Fibroblast of the aortic adventitia (primary cell): Measurements from ENCODE around the gene FIGNL2. TPM values are rescaled to one million over a fixed set of nuclear protein-coding genes. Genes with fewer than 3 reads are reported as not detected.

Experiments
- DNase-seq: peaks from one replicate; pipeline ENCODE4 v3.0.0-alpha.2; 2010; ENCODE audit warnings: low read depth
- H3K4me3 ChIP-seq: 2 replicates; pipeline ENCODE4 v1.5.1; 2011; ENCODE audit warnings: low read depth, mild to moderate bottlenecking, control low read depth, low read length, moderate library complexity
- total RNA-seq: library from RNA; depleted of rRNA; stranded (reverse); fragments of >200 nt; gene quantifications from 2 replicates; pipeline ENCODE4 v1.2.3, GENCODE V29; 2012; ENCODE audit warnings: low replicate concordance
- TF ChIP-seq, protein P1 (sequence below): IDR thresholded peaks from 2 replicates; pipeline ENCODE4 v1.5.1; 2011; ENCODE audit warnings: mild to moderate bottlenecking, low read length, control low read depth, inconsistent platforms; ENCODE audit not compliant: insufficient read depth

The FIGNL2 gene
- total RNA-seq, 1 donor, result 0.18 TPM

DNA sequence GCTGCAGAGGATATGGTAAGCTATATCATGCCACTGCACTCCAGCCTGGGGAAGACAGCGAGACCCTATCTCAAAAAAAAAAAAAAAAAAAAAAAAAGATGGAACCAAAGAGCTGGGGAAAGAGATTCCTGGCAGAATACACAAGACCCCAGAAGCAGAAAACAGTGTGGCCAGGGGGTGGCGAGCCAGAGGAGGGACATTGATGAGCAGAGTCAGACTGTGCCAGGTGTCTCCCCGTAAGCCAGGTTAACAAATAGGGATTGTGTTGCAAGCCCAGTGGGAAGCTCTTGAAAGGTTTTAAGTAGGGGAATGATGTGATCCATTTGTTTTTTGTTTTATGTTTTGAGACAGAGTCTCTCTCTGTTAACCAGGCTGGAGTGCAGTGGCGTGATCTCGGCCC is 56.1 kb downstream of the FIGNL2 start:
- no peak overlapping the region for H3K4me3 ChIP-seq
- TF ChIP-seq, protein P1, sequence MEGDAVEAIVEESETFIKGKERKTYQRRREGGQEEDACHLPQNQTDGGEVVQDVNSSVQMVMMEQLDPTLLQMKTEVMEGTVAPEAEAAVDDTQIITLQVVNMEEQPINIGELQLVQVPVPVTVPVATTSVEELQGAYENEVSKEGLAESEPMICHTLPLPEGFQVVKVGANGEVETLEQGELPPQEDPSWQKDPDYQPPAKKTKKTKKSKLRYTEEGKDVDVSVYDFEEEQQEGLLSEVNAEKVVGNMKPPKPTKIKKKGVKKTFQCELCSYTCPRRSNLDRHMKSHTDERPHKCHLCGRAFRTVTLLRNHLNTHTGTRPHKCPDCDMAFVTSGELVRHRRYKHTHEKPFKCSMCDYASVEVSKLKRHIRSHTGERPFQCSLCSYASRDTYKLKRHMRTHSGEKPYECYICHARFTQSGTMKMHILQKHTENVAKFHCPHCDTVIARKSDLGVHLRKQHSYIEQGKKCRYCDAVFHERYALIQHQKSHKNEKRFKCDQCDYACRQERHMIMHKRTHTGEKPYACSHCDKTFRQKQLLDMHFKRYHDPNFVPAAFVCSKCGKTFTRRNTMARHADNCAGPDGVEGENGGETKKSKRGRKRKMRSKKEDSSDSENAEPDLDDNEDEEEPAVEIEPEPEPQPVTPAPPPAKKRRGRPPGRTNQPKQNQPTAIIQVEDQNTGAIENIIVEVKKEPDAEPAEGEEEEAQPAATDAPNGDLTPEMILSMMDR, result no peak
- no peak for DNase-seq

DNA sequence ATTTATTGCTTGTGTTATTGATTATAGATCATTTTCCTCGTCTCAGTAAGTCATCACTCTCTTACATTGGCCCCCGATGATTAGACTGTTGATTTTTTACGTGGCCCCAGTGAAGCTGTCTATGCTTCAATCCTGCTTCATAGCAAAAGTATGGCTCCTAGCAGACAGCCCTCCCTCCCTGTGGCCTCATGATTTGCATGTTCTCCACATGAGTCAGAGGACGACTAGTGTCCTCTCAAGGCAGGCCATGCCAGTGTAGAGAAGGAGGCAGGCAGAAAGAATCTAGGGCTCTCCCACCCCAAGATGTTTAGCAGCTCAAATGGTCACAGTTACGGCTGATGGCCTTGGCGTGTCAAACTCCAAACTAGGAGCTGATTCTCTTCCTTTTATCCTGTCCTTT is 59.6 kb downstream of the FIGNL2 start:
- peak; percentile 14 for DNase-seq
- H3K4me3 ChIP-seq, result no peak overlapping the region
- TF ChIP-seq, protein P1, result no peak

DNA sequence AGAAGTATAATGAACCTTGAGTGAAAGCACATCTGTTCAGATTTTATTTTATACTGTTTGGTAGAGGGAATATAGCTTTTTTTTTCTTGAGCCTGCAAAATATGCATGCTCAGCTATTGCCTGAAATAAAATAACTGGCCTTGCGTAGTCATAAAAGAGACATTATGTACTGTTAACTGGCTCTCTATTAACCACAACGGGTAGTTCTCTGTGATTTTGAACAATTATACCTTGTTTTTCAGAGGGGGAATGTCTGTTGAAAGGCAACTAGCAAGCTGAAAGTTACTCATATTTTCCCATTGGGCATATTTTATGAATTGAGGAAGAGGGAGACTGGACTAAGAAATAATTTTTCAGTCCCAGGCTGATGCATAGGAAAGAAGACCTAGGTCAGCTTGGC is 62.6 kb downstream of the FIGNL2 start:
- no peak for DNase-seq
- H3K4me3 ChIP-seq, result no peak overlapping the region
- TF ChIP-seq, protein P1, result no peak

DNA sequence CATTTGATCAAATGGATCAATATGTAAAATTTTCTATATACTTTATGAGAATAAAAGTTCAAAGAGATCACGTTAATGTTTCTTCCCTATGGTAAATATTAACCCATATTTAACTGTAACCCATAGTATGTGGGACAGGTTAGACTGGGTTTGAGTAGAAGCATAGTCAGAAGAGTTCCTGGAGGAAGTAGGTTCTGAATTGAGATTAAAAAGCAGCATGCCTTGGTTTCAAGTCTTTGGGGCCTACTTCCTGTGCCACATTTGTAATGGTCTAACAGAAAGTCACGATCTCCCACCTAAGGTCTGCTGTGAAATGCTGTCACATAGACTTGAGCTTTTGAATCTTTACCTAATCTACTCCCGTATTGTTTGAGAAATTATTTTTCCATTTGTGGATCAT is 63.8 kb downstream of the FIGNL2 start:
- no peak overlapping the region for H3K4me3 ChIP-seq
- DNase-seq, result no peak
- TF ChIP-seq, protein P1, result no peak

DNA sequence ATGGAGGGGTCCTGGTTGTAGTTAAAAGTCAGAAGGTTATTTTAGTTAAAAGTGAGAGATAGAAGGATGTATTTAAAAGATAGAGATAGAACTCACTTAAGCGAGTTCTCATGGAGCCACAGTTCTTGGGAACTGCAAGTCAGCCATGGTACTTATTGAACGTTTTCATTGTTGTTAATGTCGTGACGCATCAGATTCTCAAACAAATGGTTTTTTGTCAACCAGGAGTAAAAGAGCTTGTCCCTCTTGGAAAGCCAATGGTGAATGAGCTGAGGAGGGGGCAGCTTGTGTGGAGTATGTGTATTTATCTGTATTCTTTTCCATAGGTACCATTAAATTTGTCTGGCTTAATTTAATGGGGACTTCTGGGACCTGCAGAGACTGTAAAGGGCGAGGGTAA is 68.6 kb downstream of the FIGNL2 start:
- DNase-seq, result no peak
- no peak overlapping the region for H3K4me3 ChIP-seq
- TF ChIP-seq, protein P1, result no peak

DNA sequence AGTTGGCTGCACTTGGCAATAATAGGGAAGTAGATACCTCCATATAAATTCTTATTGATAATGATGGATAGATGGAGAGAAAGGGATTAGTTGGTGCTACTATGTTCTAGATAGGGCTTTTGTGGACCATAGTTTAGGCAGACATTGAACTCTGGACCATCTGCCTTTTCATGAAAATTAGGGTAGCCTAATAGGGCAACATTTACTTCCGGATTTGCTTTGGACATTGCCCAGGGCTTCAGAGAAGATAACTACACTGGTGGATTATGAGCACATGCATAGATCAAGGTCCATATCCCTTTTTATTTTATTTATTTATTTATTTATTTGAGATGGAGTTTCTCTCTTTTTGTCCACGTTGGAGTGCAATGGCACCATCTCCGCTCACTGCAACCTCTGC is 70.5 kb downstream of the FIGNL2 start:
- TF ChIP-seq, protein P1, result no peak
- no peak for DNase-seq

DNA sequence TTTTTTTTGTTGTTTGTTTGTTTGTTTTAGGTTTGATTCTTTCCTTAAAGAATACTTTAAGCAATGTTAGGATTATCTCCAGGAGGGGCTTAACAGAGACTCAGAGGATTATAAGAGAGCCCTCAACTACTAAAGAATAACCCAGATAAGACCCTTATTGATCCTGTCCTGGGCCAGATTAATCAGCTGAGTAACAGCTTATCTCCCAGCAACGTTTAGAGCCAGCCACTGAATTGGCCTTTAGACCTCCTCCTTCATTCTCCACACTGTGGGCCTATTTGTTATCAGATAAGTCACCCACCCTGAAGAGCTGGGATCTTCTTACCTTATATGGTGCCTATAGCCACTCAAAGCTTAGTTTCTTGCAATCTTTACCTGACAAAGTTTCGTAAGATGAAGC is 71.1 kb downstream of the FIGNL2 start:
- no peak overlapping the region for H3K4me3 ChIP-seq
- TF ChIP-seq, protein P1, result no peak
- no peak for DNase-seq

More for the DNA sequence above, 70.5 kb downstream of the FIGNL2 start:
- no peak overlapping the region for H3K4me3 ChIP-seq
